ENCODE measurements around the gene HCRTR1.
A peak's percentile ranks its signal among the peaks of the same experiment; 100 is the strongest.
"Not testable (repeated sequence)": the region's sequence is repeated elsewhere in the genome, so short reads cannot be mapped to it uniquely, and the experiment has no call there.

HCRTR1 gene

GRCh38 chr1:31580891-31581603 lies 36.4 kb upstream of the HCRTR1 start:
- H3K4me3 ChIP-seq = no peak overlapping the region
- peak overlapping the region in 7 of 21 experiments; percentile 38 to 66 (median 49) for H3K27ac ChIP-seq

GRCh38 chr1:31581821-31582810 lies 35.4 kb upstream of the HCRTR1 start:
- H3K4me3 ChIP-seq = no peak overlapping the region

GRCh38 chr1:31583082-31583994 lies 34.2 kb upstream of the HCRTR1 start:
- no peak overlapping the region for H3K4me3 ChIP-seq
- H3K27ac ChIP-seq = peak overlapping the region in 6 of 21 experiments; percentile 2 to 55 (median 32)

More at GRCh38 chr1:31581821-31582810, 35.4 kb upstream of the HCRTR1 start:
- H3K27ac ChIP-seq = peak overlapping the region in 5 of 21 experiments; percentile 21 to 57 (median 38)

- Histone ChIP-seq H3K4me3 (no peak overlapping the region), H3K27ac (peak overlapping the region in 7 of 21 experiments; percentile 1 to 69 (median 24))
Observed at GRCh38 chr1:31583995-31584868, 33.3 kb upstream of the HCRTR1 start.

GRCh38 chr1:31584869-31585735 lies 32.4 kb upstream of the HCRTR1 start:
- Histone ChIP-seq H3K27ac (peak overlapping the region in 6 of 21 experiments; percentile 1 to 69 (median 11)), H3K4me3 (no peak overlapping the region)

GRCh38 chr1:31585736-31586365 lies 31.6 kb upstream of the HCRTR1 start:
- Histone ChIP-seq H3K27ac (peak overlapping the region in 5 of 21 experiments; percentile 6 to 45 (median 16)), H3K4me3 (no peak overlapping the region)

- H3K4me3 ChIP-seq = no peak overlapping the region
- H3K27ac ChIP-seq = peak overlapping the region in 5 of 21 experiments; percentile 11 to 54 (median 18)
Observed at GRCh38 chr1:31586376-31587327, 30.8 kb upstream of the HCRTR1 start.

- not testable (repeated sequence) for H3K4me3 ChIP-seq
- H3K27ac ChIP-seq = peak overlapping the region in 3 of 21 experiments; percentile 19 to 72 (median 26)
Observed at GRCh38 chr1:31587328-31587699, 30.2 kb upstream of the HCRTR1 start.

DNA sequence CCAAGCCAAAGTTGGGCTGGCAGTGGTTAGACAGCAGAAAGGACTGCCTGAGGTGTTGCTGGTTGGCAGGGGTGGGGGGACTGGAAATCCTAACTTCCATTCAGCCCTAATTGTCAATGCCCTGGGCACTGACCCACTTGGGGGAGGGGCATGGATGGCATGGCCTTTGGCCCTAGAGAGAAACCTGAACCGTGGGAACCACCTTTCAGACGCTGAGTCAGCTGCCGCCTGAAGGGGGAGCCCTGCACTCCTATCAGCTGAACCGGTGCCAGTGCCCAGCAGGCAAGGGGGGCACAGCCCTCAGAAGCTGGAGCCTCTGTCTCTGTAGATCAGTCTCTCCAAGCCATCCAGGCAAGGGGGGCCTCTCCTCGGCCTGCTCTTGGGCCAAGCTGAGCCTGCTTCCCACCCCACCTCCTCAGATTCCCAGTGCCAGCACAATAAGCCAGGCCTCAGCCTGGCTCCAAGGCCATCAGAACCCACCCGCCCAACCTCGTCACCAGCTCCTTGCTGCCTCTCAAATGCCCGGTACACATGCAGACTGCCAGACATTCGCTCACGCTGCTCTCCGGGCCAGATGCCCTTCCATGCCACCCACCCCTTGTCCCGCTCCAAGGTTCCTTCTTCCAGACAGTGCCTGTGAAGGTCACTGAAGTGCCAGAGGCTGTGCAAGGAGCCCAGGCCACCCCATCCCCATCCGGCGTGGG lies 29.6 kb upstream of the HCRTR1 start:
- no peak overlapping the region for H3K4me3 ChIP-seq
- H3K27ac ChIP-seq = peak overlapping the region in 13 of 21 experiments; percentile 26 to 84 (median 62)

DNA sequence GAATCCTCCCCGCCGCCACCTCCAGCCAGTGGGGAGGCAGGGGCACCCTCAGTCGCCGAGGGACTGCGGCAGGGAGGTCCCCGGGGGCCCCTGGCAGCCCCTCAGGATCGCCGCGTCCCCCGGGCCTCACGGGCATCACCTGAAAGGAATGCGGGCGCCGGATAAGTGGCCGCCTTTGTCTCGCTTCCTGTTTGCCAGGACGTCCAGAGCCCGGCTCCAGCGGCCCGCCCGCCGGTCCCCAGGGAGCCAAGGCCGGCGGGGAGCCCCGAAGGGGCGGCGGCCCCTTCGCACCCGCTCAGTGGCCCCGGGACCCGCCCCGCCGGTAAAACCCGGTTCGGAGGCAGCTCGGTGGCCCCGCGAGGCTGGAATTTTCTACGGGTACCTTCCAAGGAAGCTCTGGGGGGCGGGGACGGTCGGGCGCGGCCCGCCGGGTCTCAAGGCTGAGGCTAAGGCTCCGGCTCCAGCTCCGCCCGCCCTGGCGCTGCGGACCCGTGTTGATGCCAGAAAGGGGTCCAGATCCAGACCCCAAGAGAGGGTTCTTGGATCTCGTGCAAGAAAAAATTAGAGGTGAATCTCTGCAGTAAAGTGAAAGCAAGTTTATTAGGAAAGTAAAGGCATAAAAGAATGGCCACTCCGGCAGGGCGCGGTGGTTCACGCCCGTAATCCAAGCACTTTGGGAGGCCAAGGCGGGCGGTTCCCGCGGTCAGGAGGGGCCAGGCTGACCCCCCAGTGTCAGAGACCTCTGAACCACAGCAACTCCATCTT lies 28.6 kb upstream of the HCRTR1 start:
- Histone ChIP-seq H3K27ac (peak overlapping the region in 19 of 21 experiments; percentile 16 to 84 (median 59)), H3K4me3 (peak overlapping the region; percentile 0 to 39 (median 24))

DNA sequence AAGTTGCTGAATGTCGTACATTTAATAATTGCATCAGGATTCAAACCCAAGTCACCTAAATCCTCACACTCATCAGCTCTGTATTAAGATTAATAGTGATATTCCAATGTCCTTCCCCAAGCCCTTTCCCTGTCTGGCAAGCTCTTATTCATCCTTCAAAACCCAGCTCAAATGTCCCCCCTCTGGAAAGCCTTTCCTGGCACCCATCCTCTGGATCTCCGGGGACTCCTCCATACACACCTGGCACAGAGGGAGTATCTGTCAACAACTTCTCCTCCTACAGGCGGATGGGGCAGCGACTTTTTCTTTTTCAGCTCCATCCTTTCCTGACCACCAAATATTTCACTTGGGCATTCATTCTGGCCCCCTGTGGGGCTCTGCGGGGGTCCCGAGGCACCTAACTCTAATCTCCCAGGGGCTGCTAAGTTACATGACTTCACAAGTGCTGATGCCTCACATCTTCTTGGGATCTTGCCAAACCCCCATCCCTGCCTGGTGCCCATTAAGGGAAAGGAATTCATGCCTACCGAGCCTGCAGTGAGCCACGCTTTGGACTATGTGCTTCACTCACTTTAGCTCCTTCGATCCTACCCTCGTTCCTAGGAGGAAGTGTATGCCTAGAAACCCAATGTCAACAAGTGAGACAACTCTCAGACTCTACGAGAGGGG lies 25.9 kb upstream of the HCRTR1 start:
- Histone ChIP-seq H3K4me3 (no peak overlapping the region), H3K27ac (no peak overlapping the region)

- H3K4me3 ChIP-seq = no peak overlapping the region
- no peak overlapping the region for H3K27ac ChIP-seq
Observed at GRCh38 chr1:31592132-31592531, 25.4 kb upstream of the HCRTR1 start.

GRCh38 chr1:31593136-31593665 lies 24.3 kb upstream of the HCRTR1 start:
- no peak overlapping the region for H3K4me3 ChIP-seq

More at GRCh38 chr1:31593136-31593665, 24.3 kb upstream of the HCRTR1 start:
- no peak overlapping the region for H3K27ac ChIP-seq

All from skin epidermis (tissue), 12 donors.